NB4 (cell line): Measurements from ENCODE around the gene PVALB.

Source experiments
- CTCF ChIP-seq: IDR thresholded peaks from one replicate; pipeline ENCODE4 v1.5.1; 2012; ENCODE audit warnings: low read depth, low read length
- POLR2A ChIP-seq: IDR thresholded peaks from 2 replicates; pipeline ENCODE4 v1.6.1; 2011; ENCODE audit warnings: mild to moderate bottlenecking; ENCODE audit not compliant: insufficient read length; ENCODE audit errors: extremely low read depth

- TF ChIP-seq CTCF (no peak), POLR2A (no peak)
Observed at GRCh38 chr22:36811094-36811800, 5.6 kb downstream of the PVALB start.
